K562 (cell line): ENCODE data around the gene AP5M1. TPM values are rescaled to one million over a fixed set of nuclear protein-coding genes. Genes with fewer than 3 reads are reported as not detected.

Experiments used
- AFF1 ChIP-seq, 2 experiments: fragments of 450-650 bp; IDR thresholded peaks; 2 replicates each; pipeline ENCODE4 v1.6.1; 2018; ENCODE audit warnings: mild to moderate bottlenecking in 2 of 2, low read depth in 1 of 2; ENCODE audit not compliant: partially characterized antibody in 2 of 2
- ARNT ChIP-seq, 2 experiments: fragments of 450-650 bp; IDR thresholded peaks; 2 replicates each; pipeline ENCODE4 v1.6.1; 2016; ENCODE audit warnings: mild to moderate bottlenecking in 1 of 2
- ATF1 ChIP-seq, 2 experiments: fragments of 450-650 bp in 1 of 2; IDR thresholded peaks; 2 replicates each; pipeline ENCODE4 v1.6.1; 2016; ENCODE audit warnings: missing compliant biosample characterization in 1 of 2, missing genetic modification characterization in 1 of 2
- BRCA1 ChIP-seq, 2 experiments: fragments of 450-650 bp in 1 of 2; sonication (generic) in 1 of 2; formaldehyde crosslinking in 1 of 2; IDR thresholded peaks; 2 replicates each; pipeline versions ENCODE4 v1.5.0 to v1.6.1; 2017 to 2020; ENCODE audit warnings: mild to moderate bottlenecking in 1 of 2, missing genetic modification reagents in 1 of 2
- CREB3L1 ChIP-seq: fragments of 450-650 bp; IDR thresholded peaks from 2 replicates; pipeline ENCODE4 v1.6.1; 2014; ENCODE audit warnings: low read depth, mild to moderate bottlenecking, moderate library complexity, borderline replicate concordance
- CTBP1 ChIP-seq: fragments of 450-650 bp; IDR thresholded peaks from 2 replicates; pipeline ENCODE4 v1.6.1; 2016; ENCODE audit warnings: borderline replicate concordance
- GABPB1 ChIP-seq: sonication (generic); formaldehyde crosslinking; IDR thresholded peaks from 2 replicates; pipeline ENCODE4 v1.8.0; 2022; ENCODE audit warnings: mild to moderate bottlenecking, missing genetic modification reagents
- HEY1 ChIP-seq: fragments of 250-450 bp; sonication (Bioruptor Pico); IDR thresholded peaks from 2 replicates; pipeline ENCODE4 v1.5.0; 2020; ENCODE audit warnings: mild to moderate bottlenecking, moderate library complexity, borderline replicate concordance
- KDM1A ChIP-seq, 2 experiments: fragments of 450-650 bp; IDR thresholded peaks; 2 replicates each; pipeline ENCODE4 v1.6.1; 2016; ENCODE audit warnings: mild to moderate bottlenecking in 2 of 2
- L3MBTL2 ChIP-seq: fragments of 450-650 bp; IDR thresholded peaks from 2 replicates; pipeline ENCODE4 v1.6.1; 2016; ENCODE audit warnings: mild to moderate bottlenecking, moderate library complexity
- PBX2 ChIP-seq, 2 experiments: IDR thresholded peaks in 1 of 2; conservative IDR thresholded peaks in 1 of 2; 2 replicates each; pipeline ENCODE4 v1.6.1; 2016; ENCODE audit warnings: low read depth in 2 of 2, mild to moderate bottlenecking in 1 of 2, missing compliant biosample characterization in 1 of 2, missing genetic modification characterization in 1 of 2, moderate library complexity in 1 of 2
- POLR2A ChIP-seq: fragments of 450-650 bp; conservative IDR thresholded peaks from 2 replicates; pipeline ENCODE4 v1.6.1; 2016
- POLR2B ChIP-seq: fragments of 450-650 bp; IDR thresholded peaks from 2 replicates; pipeline ENCODE4 v1.6.1; 2018; ENCODE audit warnings: low read depth; ENCODE audit not compliant: partially characterized antibody
- SAFB2 ChIP-seq: fragments of 200-400 bp; formaldehyde crosslinking; IDR thresholded peaks from 2 replicates; pipeline ENCODE4 v1.6.1; 2018; ENCODE audit warnings: borderline replicate concordance, low read length, low read depth, moderate library complexity; ENCODE audit not compliant: severe bottlenecking
- ZNF76 ChIP-seq: fragments of 250-450 bp; sonication (Bioruptor Pico); IDR thresholded peaks from 2 replicates; pipeline ENCODE4 v1.4.0; 2020; ENCODE audit warnings: mild to moderate bottlenecking, moderate library complexity, borderline replicate concordance
- polyA plus RNA-seq, 8 experiments: library from polyadenylated mRNA; depleted of rRNA in 4 of 8; stranded (reverse) in 5 of 8; unstranded in 3 of 8; fragments of >200 nt; fragmentation: Nextera tagmentation in 2 of 8; fragmentation: Illumina TruSeq in 1 of 8; extraction: Ambion mirVana in 2 of 8; extraction: Trizol in 1 of 8; gene quantifications; 2 replicates each; pipeline versions ENCODE4 v1.2.1 to v1.2.3, GENCODE V29; 2011 to 2014; ENCODE audit warnings: inconsistent platforms in 1 of 8, missing spikeins in 1 of 8
- total RNA-seq, 7 experiments: library from RNA; depleted of rRNA in 6 of 7; stranded (reverse); fragments of >200 nt in 6 of 7; fragmentation: Illumina TruSeq in 2 of 7; extraction: Trizol in 2 of 7; gene quantifications; 2 replicates each; pipeline versions ENCODE4 v1.2.1 to v1.2.3, GENCODE V29; 2011 to 2021; ENCODE audit warnings: low replicate concordance in 1 of 7
- TF ChIP-seq, protein P1 (sequence below): fragments of 250-450 bp; sonication (Bioruptor Pico); IDR thresholded peaks from 2 replicates; pipeline ENCODE4 v1.5.0; 2021

AP5M1 gene
- total and polyA plus RNA-seq, 9 of the 15 experiments (the other 6 are each of a cell fraction or from before 2014, with no cell fraction given), result 16.1 to 51.7 (median 30.9) TPM

- TF ChIP-seq CREB3L1 (no peak), ATF1 (CRISPR knock-in tag; IDR thresholded peaks at IDR 0.05) (no peak), ATF1 (tag; IDR thresholded peaks at IDR 0.05) (peak; percentile 62), BRCA1 (IDR thresholded peaks at IDR 0.05) (no peak), BRCA1 (CRISPR knock-in tag; IDR thresholded peaks at IDR 0.05) (no peak), HEY1 (no peak), L3MBTL2 (peak; percentile 44; the same call in 1 of the 2 replicates), GABPB1 (CRISPR knock-in tag) (peak; percentile 80), ARNT (IDR thresholded peaks at IDR 0.05) (no peak), PBX2 (CRISPR knock-in tag; IDR thresholded peaks at IDR 0.05; ENCODE audit: low read depth) (no peak), PBX2 (tag; conservative IDR thresholded peaks at IDR 0.05; ENCODE audit: low read depth) (no peak), AFF1 (IDR thresholded peaks at IDR 0.05; ENCODE audit: low read depth in 1 of 2, partially characterized antibody in 2 of 2) (peak; percentile 49 to 61), CTBP1 (0 out of 2 replicates have a peak, but pooled peaks have one; percentile 37), KDM1A (IDR thresholded peaks at IDR 0.05) (peak in 1 of 2 experiments; percentile 12; a peak in 1 of 4 replicates), SAFB2 (no peak), POLR2A (peak; percentile 80), POLR2B (peak; percentile 29), ZNF76 (CRISPR knock-in tag) (no peak)
- TF ChIP-seq, protein P1, sequence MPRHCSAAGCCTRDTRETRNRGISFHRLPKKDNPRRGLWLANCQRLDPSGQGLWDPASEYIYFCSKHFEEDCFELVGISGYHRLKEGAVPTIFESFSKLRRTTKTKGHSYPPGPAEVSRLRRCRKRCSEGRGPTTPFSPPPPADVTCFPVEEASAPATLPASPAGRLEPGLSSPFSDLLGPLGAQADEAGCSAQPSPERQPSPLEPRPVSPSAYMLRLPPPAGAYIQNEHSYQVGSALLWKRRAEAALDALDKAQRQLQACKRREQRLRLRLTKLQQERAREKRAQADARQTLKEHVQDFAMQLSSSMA (CRISPR knock-in tag), result no peak
Observed at GRCh38 chr14:57268161-57269069, at the start of gene AP5M1, which contains the start of gene EXOC5 (continued).
